Retinal pigment epithelial cell (primary cell): ENCODE results near the gene TET1.
A peak's percentile ranks its signal among the peaks of the same experiment; 100 is the strongest.

Source experiments
- DNase-seq: peaks from one replicate; pipeline ENCODE4 v3.0.0-alpha.2; 2010; ENCODE audit warnings: low read depth
- H3K4me3 ChIP-seq: 2 replicates; pipeline ENCODE4 v1.5.1; 2011; ENCODE audit warnings: mild to moderate bottlenecking, low read length, control low read depth, moderate library complexity
- TF ChIP-seq, protein P1 (sequence below): conservative IDR thresholded peaks from 2 replicates; pipeline ENCODE4 v1.5.1; 2011; ENCODE audit warnings: low read depth, low read length, control low read depth, inconsistent platforms

TET1 gene

DNA sequence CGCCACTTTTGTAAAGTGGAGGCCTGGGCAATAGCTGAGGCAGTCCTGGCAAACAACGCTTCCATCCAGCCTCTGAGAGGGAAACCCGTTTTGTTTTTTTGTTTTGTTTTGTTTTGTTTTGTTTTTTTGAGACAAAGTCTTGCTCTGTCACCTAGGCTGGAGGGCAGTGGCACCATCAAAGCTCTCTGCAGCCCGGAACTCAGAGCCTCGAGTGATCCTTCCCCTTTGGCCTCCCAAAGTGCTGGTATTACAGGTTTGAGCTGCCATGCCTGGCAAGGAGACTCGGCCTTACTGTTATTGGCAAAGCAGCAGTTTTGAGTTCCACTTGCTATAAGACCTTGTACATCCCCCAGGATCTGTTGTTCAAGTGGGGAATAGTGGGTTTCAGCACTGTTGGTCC, 22.3 kb upstream of the TET1 start:
- no peak overlapping the region for H3K4me3 ChIP-seq
- DNase-seq, result no peak
- TF ChIP-seq, protein P1, sequence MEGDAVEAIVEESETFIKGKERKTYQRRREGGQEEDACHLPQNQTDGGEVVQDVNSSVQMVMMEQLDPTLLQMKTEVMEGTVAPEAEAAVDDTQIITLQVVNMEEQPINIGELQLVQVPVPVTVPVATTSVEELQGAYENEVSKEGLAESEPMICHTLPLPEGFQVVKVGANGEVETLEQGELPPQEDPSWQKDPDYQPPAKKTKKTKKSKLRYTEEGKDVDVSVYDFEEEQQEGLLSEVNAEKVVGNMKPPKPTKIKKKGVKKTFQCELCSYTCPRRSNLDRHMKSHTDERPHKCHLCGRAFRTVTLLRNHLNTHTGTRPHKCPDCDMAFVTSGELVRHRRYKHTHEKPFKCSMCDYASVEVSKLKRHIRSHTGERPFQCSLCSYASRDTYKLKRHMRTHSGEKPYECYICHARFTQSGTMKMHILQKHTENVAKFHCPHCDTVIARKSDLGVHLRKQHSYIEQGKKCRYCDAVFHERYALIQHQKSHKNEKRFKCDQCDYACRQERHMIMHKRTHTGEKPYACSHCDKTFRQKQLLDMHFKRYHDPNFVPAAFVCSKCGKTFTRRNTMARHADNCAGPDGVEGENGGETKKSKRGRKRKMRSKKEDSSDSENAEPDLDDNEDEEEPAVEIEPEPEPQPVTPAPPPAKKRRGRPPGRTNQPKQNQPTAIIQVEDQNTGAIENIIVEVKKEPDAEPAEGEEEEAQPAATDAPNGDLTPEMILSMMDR, result no peak

DNA sequence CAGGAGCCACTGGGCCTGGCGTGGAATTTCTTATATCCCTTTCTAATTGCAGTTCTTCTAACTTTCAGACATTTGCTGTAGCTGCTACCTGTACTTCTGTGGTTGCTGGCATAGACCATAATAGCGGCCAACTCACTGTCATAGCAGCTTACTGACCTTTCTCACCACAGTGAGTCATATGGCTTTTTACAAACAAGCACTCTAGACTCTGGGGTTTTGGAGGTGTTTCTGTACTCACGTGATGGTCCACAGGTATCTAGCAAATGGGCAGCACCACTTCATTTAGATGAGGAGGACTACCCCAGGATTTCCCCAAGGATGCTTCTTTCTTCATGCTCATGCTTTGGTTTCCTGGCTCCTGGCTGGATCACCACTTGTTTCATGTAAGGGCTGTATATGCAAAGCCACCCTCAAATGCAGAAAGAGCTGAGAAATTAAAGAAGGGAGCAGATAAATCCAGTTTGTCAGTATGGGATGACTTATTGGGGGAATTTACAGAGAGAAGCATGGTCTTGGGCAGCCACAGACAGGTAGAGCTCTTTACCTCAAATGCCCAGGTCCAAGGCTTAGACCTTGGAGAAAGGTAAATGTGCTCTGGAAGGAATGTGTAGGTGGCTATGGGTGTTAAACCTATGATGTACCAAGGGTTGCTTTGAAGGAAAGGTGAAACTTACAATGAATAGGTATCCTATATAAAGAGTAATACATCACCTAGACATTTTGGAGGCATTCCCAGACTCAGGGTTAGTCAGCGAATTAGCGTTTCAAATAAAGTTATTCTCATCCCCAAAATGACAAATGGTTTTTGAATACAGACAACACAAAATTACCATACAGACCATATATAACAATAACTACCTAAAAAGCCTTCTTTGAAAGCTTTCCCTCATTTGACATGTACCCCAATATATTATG, 16.9 kb upstream of the TET1 start:
- TF ChIP-seq, protein P1, result no peak
- no peak for DNase-seq
- H3K4me3 ChIP-seq, result no peak overlapping the region

DNA sequence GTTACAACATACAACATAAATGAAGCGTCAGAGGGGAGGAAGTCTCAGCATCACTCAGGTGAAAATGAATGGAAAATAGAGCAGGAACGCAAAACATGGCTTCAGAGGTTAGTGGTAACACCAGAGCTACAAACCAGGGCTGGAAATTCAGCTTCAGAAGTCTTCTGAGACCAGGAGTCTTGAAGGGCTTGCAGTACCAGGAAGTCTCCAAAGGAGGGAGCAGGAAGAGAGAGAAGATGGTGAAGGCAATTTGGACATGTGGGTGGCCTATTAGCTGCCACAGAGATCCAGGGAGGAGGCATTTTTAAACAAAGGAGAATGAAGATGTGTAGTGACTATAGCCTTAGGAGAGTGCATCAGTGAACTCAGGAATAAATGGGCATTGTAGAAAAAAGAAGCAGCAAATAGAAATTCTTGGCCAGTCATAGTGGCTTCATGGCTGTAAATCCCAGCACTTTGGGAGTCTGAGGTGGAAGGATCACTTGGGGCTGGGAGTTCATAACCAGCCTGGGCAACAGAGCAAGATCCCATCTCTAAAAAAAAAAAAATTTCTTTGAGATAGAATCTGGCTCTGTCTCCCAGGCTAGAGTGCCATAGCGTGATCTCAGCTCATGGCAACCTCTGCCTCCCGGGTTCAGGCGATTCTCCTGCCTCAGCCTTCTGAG, 9.3 kb upstream of the TET1 start:
- no peak for DNase-seq
- TF ChIP-seq, protein P1, result peak; percentile 95
- H3K4me3 ChIP-seq, result no peak overlapping the region

DNA sequence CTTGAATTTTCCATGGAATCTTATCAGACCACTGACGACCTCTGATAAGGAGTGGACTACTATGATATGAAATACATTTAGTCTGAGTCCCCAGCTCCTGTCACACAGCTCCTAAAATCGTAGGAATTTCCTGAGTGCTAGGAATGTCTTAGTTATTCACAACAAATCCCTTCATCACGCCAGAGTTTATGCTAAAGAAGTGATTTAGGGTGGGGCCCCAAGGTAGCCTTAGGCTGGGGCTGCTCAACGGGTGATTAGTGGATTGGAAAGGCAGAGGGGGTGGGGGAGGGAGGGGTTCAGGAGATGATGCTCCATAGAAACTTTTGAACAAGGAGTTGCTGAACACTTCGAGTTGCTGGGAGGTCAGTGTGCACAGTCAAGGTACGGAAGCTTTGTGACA, 7.0 kb upstream of the TET1 start:
- TF ChIP-seq, protein P1, result no peak
- no peak for DNase-seq
- no peak overlapping the region for H3K4me3 ChIP-seq

DNA sequence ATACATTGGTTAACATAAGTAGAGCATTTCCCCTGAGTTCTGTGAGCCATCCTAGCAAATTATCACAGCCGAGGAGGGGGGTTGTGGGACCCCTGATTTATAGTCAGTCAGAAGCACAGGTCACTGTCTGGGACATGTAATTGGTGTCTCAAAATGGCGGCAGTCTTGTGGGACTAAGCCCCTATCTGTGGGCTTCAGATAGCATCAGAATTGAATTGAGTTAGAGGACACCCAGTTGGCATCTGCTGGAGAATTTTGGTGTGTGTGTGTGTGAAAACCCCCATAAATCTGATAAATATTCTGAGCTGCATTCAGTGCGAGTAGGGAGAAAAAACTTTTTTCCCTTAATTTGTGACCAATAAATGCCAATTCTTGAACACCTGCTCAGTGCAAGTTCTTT, 6.5 kb upstream of the TET1 start:
- TF ChIP-seq, protein P1, result no peak
- no peak for DNase-seq
- H3K4me3 ChIP-seq, result no peak overlapping the region

DNA sequence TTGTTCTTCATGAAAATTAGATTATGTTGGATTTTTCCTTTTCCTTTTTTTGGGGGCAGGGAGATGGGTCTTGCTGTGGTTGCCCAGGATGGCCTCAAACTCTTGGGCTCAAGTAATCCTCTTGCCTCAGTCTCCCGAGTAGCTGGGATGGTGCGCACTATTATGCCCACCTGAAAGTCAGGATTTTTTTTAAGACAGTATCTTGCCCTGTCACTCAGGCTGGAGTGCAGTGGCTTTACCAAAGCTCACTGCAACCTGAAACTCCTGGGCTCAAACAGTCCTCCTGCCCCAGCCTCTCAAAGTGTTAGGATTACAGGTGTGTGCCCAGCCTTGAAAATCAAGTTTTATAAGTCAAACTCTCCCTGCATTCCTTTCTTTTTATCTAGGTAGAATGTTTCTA, 1.7 kb upstream of the TET1 start:
- DNase-seq, result no peak
- H3K4me3 ChIP-seq, result no peak overlapping the region
- TF ChIP-seq, protein P1, result no peak
